Esophagus squamous epithelium (tissue), 5 donors: Measurements from ENCODE around the gene TC2N. TPM values are rescaled to one million over a fixed set of nuclear protein-coding genes. Genes with fewer than 3 reads are reported as not detected.

ENCODE experiments used
- DNase-seq: peaks from one replicate; lab custom pipeline; 2025; lab: John Stamatoyannopoulos, UW
- H3K27ac ChIP-seq, 4 donors: fragments of 200-600 bp; sonication (generic); one replicate each; pipeline ENCODE4 v1.5.1; 2016 to 2019; ENCODE audit warnings: mild to moderate bottlenecking in 1 of 4
- H3K27me3 ChIP-seq, 4 donors: fragments of 200-600 bp; sonication (generic); 1 replicate in 3 of 4; 2 replicates in 1 of 4; pipeline versions ENCODE4 v1.5.1 to v1.6.0; 2017 to 2021; ENCODE audit warnings: antibody characterized with exemption in 1 of 4
- H3K36me3 ChIP-seq, 3 donors: fragments of 200-600 bp; sonication (generic); one replicate each; pipeline ENCODE4 v1.5.1; 2016 to 2019
- H3K4me1 ChIP-seq, 3 donors: fragments of 200-600 bp; sonication (generic); one replicate each; pipeline ENCODE4 v1.5.1; 2017 to 2019
- H3K4me3 ChIP-seq, 4 donors: fragments of 200-600 bp; sonication (generic); 1 replicate in 3 of 4; 2 replicates in 1 of 4; pipeline ENCODE4 v1.5.1; 2016 to 2019; ENCODE audit warnings: mild to moderate bottlenecking in 2 of 4, moderate library complexity in 1 of 4
- H3K9me3 ChIP-seq, 3 donors: fragments of 200-600 bp; sonication (generic); one replicate each; pipeline ENCODE4 v1.5.1; 2016 to 2019
- CTCF ChIP-seq, 6 experiments: fragments of 450-650 bp in 4 of 6; fragments of 200-600 bp in 2 of 6; sonication (generic) in 2 of 6; IDR thresholded peaks; one replicate each; pipeline ENCODE4 v1.5.1; 2016 to 2019; ENCODE audit warnings: antibody characterized with exemption in 6 of 6, mild to moderate bottlenecking in 4 of 6, moderate library complexity in 4 of 6
- POLR2A ChIP-seq, 4 donors: fragments of 450-650 bp; IDR thresholded peaks; one replicate each; pipeline ENCODE4 v1.6.1; 2017; ENCODE audit warnings: antibody characterized with exemption in 4 of 4, mild to moderate bottlenecking in 4 of 4, moderate library complexity in 3 of 4
- WGBS, 2 donors: methylation state at CpG; one replicate each; pipeline ENCODE4 v1.1.5; 2018; 5-methylcytosine and 5-hydroxymethylcytosine counted together
- intact Hi-C: fragments of 100-400 bp; cut with DNase I; formaldehyde crosslinking; loops from one replicate; pipeline ENCODE4 v1.15.0; 2022
- total RNA-seq, 4 donors: library from RNA; depleted of rRNA; stranded (reverse); fragments of >200 nt; gene quantifications; one replicate each; pipeline ENCODE4 v1.1.0, GENCODE V29; 2016
- donor health status: DM: yes; HTN: yes; CAD: no.

Gene TC2N
- total RNA-seq, 4 donors from 2014 or later, result 32.4 to 48.9 (median 44.7) TPM

- Histone ChIP-seq H3K27ac (no peak overlapping the region), H3K27me3 (no peaks in the 10 kb centered on the region), H3K4me3 (no peak overlapping the region), H3K9me3 (no peaks in the 10 kb centered on the region), H3K36me3 (no peaks in the 10 kb centered on the region), H3K4me1 (peaks cover 0 to 33% (median 3%) of the 10 kb centered on the region in 3 donors)
- 67 to 83% methylated on average over 1 of the region's 1 CpG for WGBS, 2 donors
- TF ChIP-seq POLR2A (IDR thresholded peaks at IDR 0.05), result no peak
- no peak for TF ChIP-seq CTCF (IDR thresholded peaks at IDR 0.05)
- no peak for DNase-seq
- intact Hi-C loops, result no loop called here
These were observed 113.2 kb downstream of the TC2N start for GRCh38 chr14:91754185-91754584.

- WGBS, 2 donors, result 68 to 77% methylated on average over 3 to 4 of the region's 4 CpGs
- Histone ChIP-seq H3K4me3 (no peak overlapping the region), H3K27me3 (no peaks in the 10 kb centered on the region), H3K9me3 (no peaks in the 10 kb centered on the region), H3K27ac (peak overlapping the region in 2 of 4 donors; percentile 23 to 39), H3K36me3 (no peaks in the 10 kb centered on the region), H3K4me1 (peaks cover 0 to 33% (median 3%) of the 10 kb centered on the region in 3 donors)
- no peak for TF ChIP-seq POLR2A (IDR thresholded peaks at IDR 0.05)
- intact Hi-C loops, result no loop called here
- DNase-seq, result no peak
These were observed 113.7 kb downstream of the TC2N start for GRCh38 chr14:91753501-91754128.

- TF ChIP-seq POLR2A (IDR thresholded peaks at IDR 0.05), result no peak
- TF ChIP-seq CTCF (IDR thresholded peaks at IDR 0.05), result no peak
- Histone ChIP-seq H3K4me1 (peaks cover 0 to 33% (median 3%) of the 10 kb centered on the region in 3 donors), H3K27ac (peak overlapping the region in 3 of 4 donors; percentile 23 to 39 (median 29)), H3K4me3 (no peak overlapping the region), H3K36me3 (no peaks in the 10 kb centered on the region), H3K27me3 (no peaks in the 10 kb centered on the region), H3K9me3 (no peaks in the 10 kb centered on the region)
- DNase-seq, result no peak
- intact Hi-C loops, result no loop called here
- WGBS, 2 donors, result 63 to 64% methylated on average over 1 of the region's 1 CpG
These were observed 114.4 kb downstream of the TC2N start for GRCh38 chr14:91752961-91753360.

- 62 to 84% methylated on average over 2 of the region's 2 CpGs for WGBS, 2 donors
- no peak for TF ChIP-seq POLR2A (IDR thresholded peaks at IDR 0.05)
- no peak for TF ChIP-seq CTCF (IDR thresholded peaks at IDR 0.05)
- Histone ChIP-seq H3K27me3 (no peaks in the 10 kb centered on the region), H3K4me3 (no peak overlapping the region), H3K4me1 (peaks cover 0 to 33% (median 3%) of the 10 kb centered on the region in 3 donors), H3K36me3 (no peaks in the 10 kb centered on the region), H3K9me3 (no peaks in the 10 kb centered on the region), H3K27ac (no peak overlapping the region)
- DNase-seq, result no peak
- intact Hi-C loops, result no loop called here
These were observed 115.6 kb downstream of the TC2N start for GRCh38 chr14:91751719-91752118.

GRCh38 chr14:91750634-91751198 is 116.6 kb downstream of the TC2N start:
- no peak overlapping the region for H3K27ac ChIP-seq
- peaks cover 0 to 28% (median 3%) of the 10 kb centered on the region in 3 donors for H3K4me1 ChIP-seq
- H3K4me3 ChIP-seq, result no peak overlapping the region
- H3K36me3 ChIP-seq, result no peaks in the 10 kb centered on the region
- no peaks in the 10 kb centered on the region for H3K27me3 ChIP-seq
- 83 to 97% methylated on average over 3 of the region's 3 CpGs for WGBS, 2 donors
- no peaks in the 10 kb centered on the region for H3K9me3 ChIP-seq
- TF ChIP-seq POLR2A (IDR thresholded peaks at IDR 0.05) (no peak), CTCF (IDR thresholded peaks at IDR 0.05) (no peak)
- no peak for DNase-seq
- intact Hi-C loops, result no loop called here
